Adipose tissue (tissue), 3 donors: ENCODE results near the gene ADIPOQ. TPM values are rescaled to one million over a fixed set of nuclear protein-coding genes. Genes with fewer than 3 reads are reported as not detected.
"Not testable (repeated sequence)": the region's sequence is repeated elsewhere in the genome, so short reads cannot be mapped to it uniquely, and the experiment has no call there.

ENCODE experiments used
- H3K27ac ChIP-seq: one replicate; pipeline ENCODE4 v1.5.1; 2013; ENCODE audit warnings: low read depth, low read length
- WGBS, 3 donors: extraction: QIAGEN DNeasy Blood & Tissue Kit; methylation state at CpG; one replicate each; pipeline ENCODE4 v1.1.7; 2013; 5-methylcytosine and 5-hydroxymethylcytosine counted together
- polyA plus RNA-seq, 3 donors: library from polyadenylated mRNA; stranded (reverse); fragments of 200-250 nt; gene quantifications; one replicate each; pipeline ENCODE4 v1.2.3, GENCODE V29; 2013
- donor health status: healthy with polysubstance abuse.
- donor health status: Bipolar disorder and iron deficiency.
- donor health status: healthy.

The ADIPOQ gene
- polyA plus RNA-seq = 1,000 to 10,000 TPM in 1 of 3 donors, 100 to 1,000 TPM in 1, 10 to 100 TPM in 1; 98.4 to 1,082 (median 265) TPM

- WGBS, 3 donors = 73 to 78% (median 78%) methylated on average over 7 of the region's 7 CpGs
- H3K27ac ChIP-seq = no peak within 1 kb of the TSS
These were observed at the start of gene ADIPOQ for GRCh38 chr3:186842426-186843038. Gene ADIPOQ (plus strand): TSS chr3:186842710. CDS start chr3:186853059, 10,349 bp downstream.

- H3K27ac ChIP-seq = no peak overlapping the region
- 80 to 81% (median 80%) methylated on average over 3 of the region's 3 CpGs for WGBS, 3 donors
These were observed 44.2 kb upstream of the ADIPOQ start for GRCh38 chr3:186798239-186798874.

DNA sequence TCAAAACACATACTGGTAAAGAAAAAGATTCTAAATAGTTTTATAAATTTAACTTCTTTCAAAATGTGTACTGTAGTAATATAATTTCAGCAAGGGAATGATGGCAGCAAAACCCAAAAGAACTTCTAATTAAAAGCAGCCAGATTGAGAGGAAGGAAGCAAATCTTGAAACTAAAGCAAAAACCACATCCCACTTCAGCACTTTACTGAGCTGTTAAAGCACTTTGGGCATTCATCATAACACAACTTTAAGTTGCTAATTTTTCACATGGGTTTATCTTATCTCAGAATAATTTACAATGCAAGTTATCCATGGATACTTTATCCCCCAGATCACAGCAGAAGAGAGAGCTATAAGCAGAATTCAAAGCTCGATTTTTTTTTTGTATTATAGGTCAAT is 42.2 kb upstream of the ADIPOQ start:
- WGBS, 3 donors = 86 to 100% (median 90%) methylated on average over 1 of the region's 1 CpG
- no peak overlapping the region for H3K27ac ChIP-seq

- no peak overlapping the region for H3K27ac ChIP-seq
- 78 to 91% (median 88%) methylated on average over 3 of the region's 3 CpGs for WGBS, 3 donors
These were observed 39.8 kb upstream of the ADIPOQ start for GRCh38 chr3:186802701-186803100.

- WGBS, 3 donors = 91 to 96% (median 94%) methylated on average over 4 of the region's 4 CpGs
- not testable (repeated sequence) for H3K27ac ChIP-seq
These were observed 39.1 kb upstream of the ADIPOQ start for GRCh38 chr3:186803447-186803846.

- WGBS, 3 donors = 0% methylated on average over 70 of the region's 70 CpGs
- no peak within 1 kb of the TSS for H3K27ac ChIP-seq
These were observed 36.1 kb upstream of the ADIPOQ start, which contains the start of gene RFC4 for GRCh38 chr3:186806089-186807055. Gene RFC4 (minus strand): TSS chr3:186806482. CDS start chr3:186804713, 1,769 bp downstream.

DNA sequence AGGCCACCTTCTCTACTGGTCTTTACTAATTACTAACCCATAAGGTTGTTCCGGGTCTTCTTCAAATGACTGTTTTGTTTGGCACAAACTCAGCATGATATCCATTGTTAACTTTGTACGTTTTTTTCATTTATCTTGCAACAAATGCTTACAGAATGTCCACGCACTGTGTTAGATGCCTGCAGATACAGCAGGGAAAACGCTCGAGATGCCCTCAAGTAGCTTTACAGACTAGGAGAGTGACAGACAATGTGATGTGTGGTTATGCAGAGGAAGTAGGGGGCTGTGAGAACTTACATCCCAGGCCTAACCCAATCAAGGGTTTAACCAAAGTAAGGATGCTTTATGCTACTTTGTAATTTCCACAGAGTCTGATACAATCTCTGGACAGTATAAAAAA is 35.3 kb upstream of the ADIPOQ start:
- H3K27ac ChIP-seq = no peak overlapping the region
- WGBS, 3 donors = 32 to 39% (median 37%) methylated on average over 5 of the region's 5 CpGs

DNA sequence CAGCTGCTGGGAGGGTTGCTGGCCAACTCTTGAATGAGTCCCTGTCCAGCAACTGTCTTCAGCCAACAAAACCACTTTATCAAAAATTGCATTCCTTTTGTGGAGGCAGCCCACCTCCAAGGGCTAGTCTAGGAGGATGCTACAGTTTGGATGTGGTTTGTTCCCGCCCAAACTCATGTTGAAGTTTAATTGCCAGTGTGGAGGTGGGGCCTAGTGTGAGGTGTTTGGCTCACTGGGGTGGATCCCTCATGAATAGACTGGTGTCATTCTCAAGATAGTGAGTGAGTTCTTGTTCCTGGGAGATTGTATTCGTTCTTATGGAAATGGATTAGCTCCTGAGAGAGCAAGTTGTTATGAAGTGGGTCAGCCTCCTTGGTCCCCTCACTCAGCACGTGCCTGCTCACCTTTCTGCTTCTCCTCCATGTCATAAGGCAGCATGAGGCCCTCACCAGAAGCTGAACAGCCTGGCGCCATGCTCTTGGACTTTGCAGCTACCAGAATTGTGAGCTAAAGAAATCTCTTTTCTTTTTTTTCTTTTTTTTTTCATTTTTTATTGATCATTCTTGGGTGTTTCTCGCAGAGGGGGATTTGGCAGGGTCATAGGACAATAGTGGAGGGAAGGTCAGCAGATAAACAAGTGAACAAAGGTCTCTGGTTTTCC is 32.0 kb upstream of the ADIPOQ start:
- WGBS, 3 donors = 81 to 87% (median 84%) methylated on average over 4 to 5 of the region's 5 CpGs
- H3K27ac ChIP-seq = no peak overlapping the region

- 88 to 94% (median 91%) methylated on average over 11 to 15 of the region's 29 CpGs for WGBS, 3 donors
- H3K27ac ChIP-seq = not testable (repeated sequence)
These were observed 31.2 kb upstream of the ADIPOQ start for GRCh38 chr3:186811313-186811712.

DNA sequence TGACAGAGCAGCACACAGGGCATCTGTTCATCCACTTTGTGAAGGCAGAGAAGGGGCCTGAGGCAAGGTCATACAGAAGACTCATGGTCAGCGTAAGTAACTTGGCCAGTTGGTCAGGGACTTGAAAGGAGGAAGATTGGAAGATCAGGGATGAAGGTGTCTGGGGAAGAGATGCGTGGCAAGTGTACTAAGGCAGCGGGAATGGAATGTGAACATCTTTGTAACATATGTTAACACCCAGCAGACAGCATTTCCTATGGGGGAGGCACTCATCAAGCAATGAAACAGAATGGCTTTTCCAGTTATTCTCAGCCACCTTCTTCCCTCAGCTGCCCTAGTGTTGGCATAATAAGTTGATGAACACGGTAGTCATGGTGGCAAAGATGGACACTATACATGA is 28.4 kb upstream of the ADIPOQ start:
- no peak overlapping the region for H3K27ac ChIP-seq
- WGBS, 3 donors = 85 to 86% (median 86%) methylated on average over 4 of the region's 4 CpGs

DNA sequence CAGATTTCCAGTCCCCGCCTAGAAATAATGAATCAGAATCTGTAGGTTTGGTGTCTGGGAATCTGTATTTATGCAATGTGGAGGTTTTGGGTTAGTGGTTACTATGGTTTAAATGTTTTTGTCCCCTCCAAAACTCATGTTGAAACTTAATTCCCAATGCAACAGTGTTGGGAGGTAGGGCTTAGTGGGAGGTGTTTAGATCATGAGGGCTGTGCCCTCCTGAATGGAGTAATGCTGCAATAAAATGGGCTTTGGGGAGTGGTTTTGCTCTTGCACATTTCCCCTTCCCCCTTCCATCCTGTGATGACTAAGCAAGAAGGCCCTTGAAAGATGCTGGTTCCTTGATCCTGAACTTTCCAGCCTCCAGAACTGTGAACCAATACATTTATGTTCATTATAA is 27.1 kb upstream of the ADIPOQ start:
- WGBS, 3 donors = 57 to 88% (median 63%) methylated on average over 1 of the region's 1 CpG
- no peak overlapping the region for H3K27ac ChIP-seq

GRCh38 chr3:186818516-186818915 is 24.0 kb upstream of the ADIPOQ start:
- WGBS, 3 donors = 89 to 92% (median 90%) methylated on average over 5 of the region's 5 CpGs

GRCh38 chr3:186818956-186819355 is 23.6 kb upstream of the ADIPOQ start:
- 75 to 92% (median 81%) methylated on average over 1 of the region's 1 CpG for WGBS, 3 donors
- no peak overlapping the region for H3K27ac ChIP-seq

More at GRCh38 chr3:186818516-186818915, 24.0 kb upstream of the ADIPOQ start:
- H3K27ac ChIP-seq = no peak overlapping the region

- 48 to 51% (median 49%) methylated on average over 11 of the region's 11 CpGs for WGBS, 3 donors
- no peak overlapping the region for H3K27ac ChIP-seq
These were observed 20.8 kb upstream of the ADIPOQ start for GRCh38 chr3:186821429-186822387.

DNA sequence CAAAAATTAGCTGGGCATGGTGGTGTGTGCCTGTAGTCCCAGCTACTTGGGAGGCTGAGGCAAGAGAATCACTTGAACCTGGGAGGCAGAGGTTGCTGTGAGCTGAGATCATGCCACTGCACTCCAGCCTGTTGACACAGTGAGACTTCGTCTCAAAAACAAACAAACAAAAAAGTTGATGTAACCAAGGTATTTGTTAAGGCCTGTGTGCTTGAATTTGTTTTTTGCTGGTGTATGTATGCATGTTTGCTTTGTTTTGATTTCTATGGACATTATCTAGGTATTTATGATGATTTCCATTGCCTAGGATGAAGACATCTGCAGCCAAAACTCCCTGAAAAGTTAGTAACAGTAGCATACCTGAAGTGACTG is 20.1 kb upstream of the ADIPOQ start:
- H3K27ac ChIP-seq = not testable (repeated sequence)
- 55 to 88% (median 71%) methylated on average over 1 of the region's 1 CpG for WGBS, 3 donors

- WGBS, 3 donors = 73 to 86% (median 85%) methylated on average over 2 of the region's 2 CpGs
- no peak overlapping the region for H3K27ac ChIP-seq
These were observed 19.1 kb upstream of the ADIPOQ start for GRCh38 chr3:186823386-186823785.

DNA sequence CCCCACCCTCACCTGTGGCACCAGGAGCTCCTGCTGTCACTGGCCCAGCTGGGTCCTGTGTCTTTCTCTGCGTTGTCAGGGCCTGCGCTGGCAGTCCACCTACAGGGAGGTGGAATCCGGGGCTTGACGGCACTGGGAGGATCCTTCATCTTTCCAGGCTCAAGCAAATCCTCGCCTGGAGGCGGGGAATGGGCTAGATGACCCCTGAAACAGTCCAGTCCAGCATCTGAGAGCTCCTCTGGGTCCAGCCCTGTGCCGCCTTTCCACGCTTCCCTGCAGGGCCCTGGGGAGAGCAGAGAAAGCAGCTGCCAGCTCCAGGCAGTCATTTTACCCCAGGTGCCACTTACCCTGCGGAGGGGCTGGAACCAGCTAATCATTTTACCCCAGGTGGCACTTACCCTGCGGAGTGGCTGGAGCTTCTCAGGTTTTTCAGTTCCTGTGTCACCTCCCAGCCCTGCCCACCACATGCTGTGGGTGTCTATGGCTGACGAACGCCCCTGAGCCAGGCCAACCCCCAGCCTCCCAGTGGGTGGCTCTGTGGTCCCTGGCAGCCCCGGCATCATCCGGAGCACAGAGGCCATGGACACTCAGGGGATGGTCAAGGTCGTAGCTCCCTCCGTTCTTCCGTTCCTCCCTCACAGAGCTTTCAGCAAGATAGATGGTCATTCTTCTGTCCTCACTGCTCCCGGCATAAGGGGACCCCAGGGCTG is 17.9 kb upstream of the ADIPOQ start:
- H3K27ac ChIP-seq = no peak overlapping the region
- 25 to 42% (median 39%) methylated on average over 18 of the region's 18 CpGs for WGBS, 3 donors
